ENCODE results near the gene MYO7B.

DNA sequence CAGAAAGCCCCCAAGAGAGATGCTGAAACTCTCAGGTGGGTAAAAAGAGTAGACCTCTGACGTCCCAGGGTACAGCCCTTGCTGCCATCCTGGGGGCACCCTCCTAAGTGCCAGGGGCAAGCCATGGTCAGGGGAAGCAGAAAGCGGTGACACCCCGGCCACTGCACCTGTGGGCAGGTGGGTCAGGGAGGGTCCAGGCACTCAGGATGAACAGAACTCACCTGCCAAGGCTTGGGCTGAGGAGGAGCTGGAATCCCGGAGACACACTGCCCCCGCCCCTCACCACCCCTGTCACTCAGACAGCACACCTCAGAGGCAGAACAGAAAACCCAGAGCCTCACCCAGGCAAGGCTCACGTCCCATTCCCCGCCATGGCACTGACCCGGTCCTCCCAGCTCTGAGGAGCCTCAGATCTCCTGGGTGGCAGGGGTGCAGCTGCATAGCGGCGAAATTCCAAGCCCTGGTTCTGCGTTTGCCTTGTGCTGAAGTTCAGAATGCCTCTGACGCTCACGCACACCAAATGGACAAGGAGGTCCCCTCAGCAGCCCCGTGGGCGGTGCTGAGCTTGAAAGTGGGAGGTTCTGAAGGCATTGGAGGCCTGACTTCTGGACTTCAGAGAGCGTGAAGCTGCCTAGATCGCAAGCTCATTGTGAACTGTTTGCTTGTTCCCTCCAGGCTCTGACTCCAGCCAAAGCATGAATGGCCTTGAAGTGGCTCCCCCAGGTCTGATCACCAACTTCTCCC is 114.7 kb downstream of the MYO7B start:
- TF ChIP-seq CTCF (IDR thresholded peaks at IDR 0.05) = peak in 1 of 4 experiments; percentile 1
- no peak for TF ChIP-seq POLR2A (IDR thresholded peaks at IDR 0.05)

Data from uterus (tissue), 2 donors.